HepG2 (cell line): ENCODE data around the gene DPEP3. TPM values are rescaled to one million over a fixed set of nuclear protein-coding genes. Genes with fewer than 3 reads are reported as not detected.

Experiments used
- AGO1 ChIP-seq: fragments of 200-400 bp; formaldehyde crosslinking; IDR thresholded peaks from 2 replicates; pipeline ENCODE4 v1.6.1; 2017; ENCODE audit warnings: mild to moderate bottlenecking, low read depth, low read length, moderate library complexity; ENCODE audit not compliant: poor library complexity, severe bottlenecking
- ATF3 ChIP-seq: sonication (generic); formaldehyde crosslinking; IDR thresholded peaks from 2 replicates; pipeline ENCODE4 v1.4.0; 2020; ENCODE audit warnings: missing genetic modification reagents
- KLF11 ChIP-seq: IDR thresholded peaks from 2 replicates; pipeline ENCODE4 v1.6.1; 2016; ENCODE audit warnings: missing compliant biosample characterization
- MLLT10 ChIP-seq: sonication (generic); formaldehyde crosslinking; IDR thresholded peaks from 2 replicates; pipeline ENCODE4 v1.4.0; 2020; ENCODE audit warnings: missing genetic modification reagents
- NFYC ChIP-seq: IDR thresholded peaks from 2 replicates; pipeline ENCODE4 v1.6.1; 2016; ENCODE audit warnings: missing genetic modification reagents, missing compliant biosample characterization
- ZBTB3 ChIP-seq: sonication (generic); formaldehyde crosslinking; IDR thresholded peaks from 2 replicates; pipeline ENCODE4 v1.4.0; 2020; ENCODE audit warnings: low read depth, mild to moderate bottlenecking, moderate library complexity, missing genetic modification reagents, borderline replicate concordance
- ZBTB43 ChIP-seq: sonication (generic); formaldehyde crosslinking; conservative IDR thresholded peaks from 2 replicates; pipeline ENCODE4 v1.4.0; 2020; ENCODE audit warnings: missing genetic modification reagents
- ZFX ChIP-seq: sonication (generic); formaldehyde crosslinking; IDR thresholded peaks from 2 replicates; pipeline ENCODE4 v1.4.0; 2020; ENCODE audit warnings: mild to moderate bottlenecking, low read depth, missing genetic modification reagents, moderate library complexity
- ZNF124 ChIP-seq: sonication (generic); formaldehyde crosslinking; IDR thresholded peaks from 2 replicates; pipeline ENCODE4 v1.4.0; 2020; ENCODE audit warnings: missing genetic modification reagents
- ZNF207 ChIP-seq: fragments of 450-650 bp; IDR thresholded peaks from 2 replicates; pipeline ENCODE4 v1.6.1; 2016; ENCODE audit warnings: antibody characterized with exemption, borderline replicate concordance
- ZNF333 ChIP-seq: sonication (generic); formaldehyde crosslinking; IDR thresholded peaks from 2 replicates; pipeline ENCODE4 v1.4.0; 2020; ENCODE audit warnings: mild to moderate bottlenecking, missing genetic modification reagents, borderline replicate concordance
- ZNF362 ChIP-seq: sonication (generic); formaldehyde crosslinking; IDR thresholded peaks from 2 replicates; pipeline ENCODE4 v1.4.0; 2020; ENCODE audit warnings: missing genetic modification reagents, mild to moderate bottlenecking, borderline replicate concordance
- ZNF530 ChIP-seq: sonication (generic); formaldehyde crosslinking; IDR thresholded peaks from 2 replicates; pipeline ENCODE4 v1.5.0; 2020; ENCODE audit warnings: low read depth, mild to moderate bottlenecking, missing genetic modification reagents
- ZNF672 ChIP-seq: sonication (generic); formaldehyde crosslinking; IDR thresholded peaks from 2 replicates; pipeline ENCODE4 v1.8.1; 2022; ENCODE audit warnings: missing genetic modification reagents
- ZNF687 ChIP-seq: sonication (generic); formaldehyde crosslinking; IDR thresholded peaks from 2 replicates; pipeline ENCODE4 v1.5.1; 2020; ENCODE audit warnings: mild to moderate bottlenecking, missing genetic modification reagents, moderate library complexity
- polyA plus RNA-seq, 8 experiments: library from polyadenylated mRNA; depleted of rRNA in 3 of 8; stranded (reverse) in 7 of 8; unstranded in 1 of 8; fragments of >200 nt; fragmentation: Illumina TruSeq in 4 of 8; extraction: Trizol in 4 of 8; gene quantifications; 2 replicates each; pipeline versions ENCODE4 v1.2.1 to v1.2.3, GENCODE V29; 2011 to 2016; ENCODE audit warnings: low read depth in 4 of 8, missing spikeins in 1 of 8, mixed read lengths in 1 of 8; ENCODE audit not compliant: insufficient read depth in 1 of 8
- total RNA-seq, 5 experiments: library from RNA; depleted of rRNA; stranded (reverse); fragments of >200 nt; fragmentation: Illumina TruSeq; extraction: Trizol; gene quantifications; 2 replicates each; pipeline ENCODE4 v1.2.3, GENCODE V29; 2016; ENCODE audit warnings: low read depth in 1 of 5
- TF ChIP-seq, protein P1 (sequence below): IDR thresholded peaks from 2 replicates; pipeline ENCODE4 v1.6.1; 2012; ENCODE audit warnings: inconsistent platforms
- TF ChIP-seq, protein P2 (sequence below): sonication (generic); formaldehyde crosslinking; IDR thresholded peaks from 2 replicates; pipeline ENCODE4 v1.5.0; 2020; ENCODE audit warnings: mild to moderate bottlenecking, missing genetic modification reagents, borderline replicate concordance

DPEP3 gene
- total and polyA plus RNA-seq, 2 of the 13 experiments (the other 11 are each of a cell fraction or from before 2014, with no cell fraction given): not detected

DNA sequence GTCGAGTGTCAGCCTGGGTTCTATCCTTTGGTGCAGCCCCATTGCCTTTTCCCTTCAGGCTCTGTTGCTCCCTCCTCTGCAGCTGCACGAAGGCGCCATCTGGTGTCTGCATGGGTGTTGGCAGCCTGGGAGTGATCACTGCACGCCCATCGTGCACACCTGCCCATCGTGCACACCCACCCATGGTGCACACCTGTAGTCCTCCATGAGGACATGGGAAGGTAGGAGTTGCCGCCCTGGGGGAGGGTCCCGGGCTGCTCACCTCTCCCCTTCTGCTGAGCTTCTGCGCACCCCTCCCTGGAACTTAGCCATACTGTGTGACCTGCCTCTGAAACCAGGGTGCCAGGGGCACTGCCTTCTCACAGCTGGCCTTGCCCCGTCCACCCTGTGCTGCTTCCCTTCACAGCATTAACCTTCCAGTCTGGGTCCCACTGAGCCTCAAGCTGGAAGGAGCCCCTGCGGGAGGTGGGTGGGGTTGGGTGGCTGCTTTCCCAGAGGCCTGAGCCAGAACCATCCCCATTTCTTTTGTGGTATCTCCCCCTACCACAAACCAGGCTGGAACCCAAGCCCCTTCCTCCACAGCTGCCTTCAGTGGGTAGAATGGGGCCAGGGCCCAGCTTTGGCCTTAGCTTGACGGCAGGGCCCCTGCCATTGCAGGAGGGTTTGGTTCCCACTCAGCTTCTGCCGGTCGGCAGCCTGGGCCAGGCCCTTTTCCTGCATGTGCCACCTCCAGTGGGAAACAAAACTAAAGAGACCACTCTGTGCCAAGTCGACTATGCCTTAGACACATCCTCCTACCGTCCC is 51.5 kb downstream of the DPEP3 start (continued):
- TF ChIP-seq ZNF687 (CRISPR knock-in tag): peak; percentile 64
- TF ChIP-seq, protein P1, sequence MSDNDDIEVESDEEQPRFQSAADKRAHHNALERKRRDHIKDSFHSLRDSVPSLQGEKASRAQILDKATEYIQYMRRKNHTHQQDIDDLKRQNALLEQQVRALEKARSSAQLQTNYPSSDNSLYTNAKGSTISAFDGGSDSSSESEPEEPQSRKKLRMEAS: peak; percentile 37; the same call in 1 of the 2 replicates
- TF ChIP-seq, protein P2, sequence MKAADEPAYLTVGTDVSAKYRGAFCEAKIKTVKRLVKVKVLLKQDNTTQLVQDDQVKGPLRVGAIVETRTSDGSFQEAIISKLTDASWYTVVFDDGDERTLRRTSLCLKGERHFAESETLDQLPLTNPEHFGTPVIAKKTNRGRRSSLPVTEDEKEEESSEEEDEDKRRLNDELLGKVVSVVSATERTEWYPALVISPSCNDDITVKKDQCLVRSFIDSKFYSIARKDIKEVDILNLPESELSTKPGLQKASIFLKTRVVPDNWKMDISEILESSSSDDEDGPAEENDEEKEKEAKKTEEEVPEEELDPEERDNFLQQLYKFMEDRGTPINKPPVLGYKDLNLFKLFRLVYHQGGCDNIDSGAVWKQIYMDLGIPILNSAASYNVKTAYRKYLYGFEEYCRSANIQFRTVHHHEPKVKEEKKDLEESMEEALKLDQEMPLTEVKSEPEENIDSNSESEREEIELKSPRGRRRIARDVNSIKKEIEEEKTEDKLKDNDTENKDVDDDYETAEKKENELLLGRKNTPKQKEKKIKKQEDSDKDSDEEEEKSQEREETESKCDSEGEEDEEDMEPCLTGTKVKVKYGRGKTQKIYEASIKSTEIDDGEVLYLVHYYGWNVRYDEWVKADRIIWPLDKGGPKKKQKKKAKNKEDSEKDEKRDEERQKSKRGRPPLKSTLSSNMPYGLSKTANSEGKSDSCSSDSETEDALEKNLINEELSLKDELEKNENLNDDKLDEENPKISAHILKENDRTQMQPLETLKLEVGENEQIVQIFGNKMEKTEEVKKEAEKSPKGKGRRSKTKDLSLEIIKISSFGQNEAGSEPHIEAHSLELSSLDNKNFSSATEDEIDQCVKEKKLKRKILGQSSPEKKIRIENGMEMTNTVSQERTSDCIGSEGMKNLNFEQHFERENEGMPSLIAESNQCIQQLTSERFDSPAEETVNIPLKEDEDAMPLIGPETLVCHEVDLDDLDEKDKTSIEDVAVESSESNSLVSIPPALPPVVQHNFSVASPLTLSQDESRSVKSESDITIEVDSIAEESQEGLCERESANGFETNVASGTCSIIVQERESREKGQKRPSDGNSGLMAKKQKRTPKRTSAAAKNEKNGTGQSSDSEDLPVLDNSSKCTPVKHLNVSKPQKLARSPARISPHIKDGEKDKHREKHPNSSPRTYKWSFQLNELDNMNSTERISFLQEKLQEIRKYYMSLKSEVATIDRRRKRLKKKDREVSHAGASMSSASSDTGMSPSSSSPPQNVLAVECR (CRISPR knock-in tag): peak; percentile 30; the same call in 1 of the 2 replicates
- no peak for TF ChIP-seq ZNF362 (CRISPR knock-in tag)
- peak; percentile 62; the same call in 1 of the 2 replicates for TF ChIP-seq ZBTB43
- TF ChIP-seq ZBTB3 (CRISPR knock-in tag): no peak
- peak; percentile 29 for TF ChIP-seq AGO1
- 0 out of 2 replicates have a peak, but pooled peaks have one; percentile 42 for TF ChIP-seq ZNF124
- TF ChIP-seq ATF3: peak; percentile 26; the same call in 1 of the 2 replicates
- no peak for TF ChIP-seq ZNF530
- no peak for TF ChIP-seq KLF11
- peak; percentile 51; the same call in 1 of the 2 replicates for TF ChIP-seq ZNF672 (CRISPR knock-in tag)
- no peak for TF ChIP-seq ZNF207
- no peak for TF ChIP-seq ZNF333
- peak; percentile 33; the same call in 1 of the 2 replicates for TF ChIP-seq ZFX (CRISPR knock-in tag)
- TF ChIP-seq NFYC (CRISPR knock-in tag): no peak
- no peak for TF ChIP-seq MLLT10 (CRISPR knock-in tag)
